Transverse colon (tissue), 4 donors: ENCODE measurements around the gene OCEL1.

Source experiments
- CTCF ChIP-seq, 5 experiments: fragments of 200-600 bp in 3 of 5; fragments of 450-650 bp in 2 of 5; sonication (generic) in 3 of 5; IDR thresholded peaks; 1 replicate in 2 of 5; 2 replicates in 3 of 5; pipeline ENCODE4 v1.5.1; 2016 to 2017; ENCODE audit warnings: antibody characterized with exemption in 5 of 5, inconsistent platforms in 3 of 5, mild to moderate bottlenecking in 2 of 5, moderate library complexity in 1 of 5
- POLR2A ChIP-seq: fragments of 450-650 bp; IDR thresholded peaks from one replicate; pipeline ENCODE4 v1.6.1; 2016; ENCODE audit warnings: antibody characterized with exemption, mild to moderate bottlenecking, moderate library complexity
- POLR2AphosphoS5 ChIP-seq, 3 donors: sonication (generic); formaldehyde crosslinking; IDR thresholded peaks; one replicate each; pipeline ENCODE4 v1.6.1; 2016; ENCODE audit warnings: antibody characterized with exemption in 3 of 3

GRCh38 chr19:17266026-17266425, 40.0 kb downstream of the OCEL1 start:
- no peak for TF ChIP-seq POLR2A
- TF ChIP-seq CTCF (IDR thresholded peaks at IDR 0.05), result no peak
- no peak for TF ChIP-seq POLR2AphosphoS5 (IDR thresholded peaks at IDR 0.05)
